GM19238 (cell line): ENCODE results near the gene FAM53B.
"Not testable (repeated sequence)": the region's sequence is repeated elsewhere in the genome, so short reads cannot be mapped to it uniquely, and the experiment has no call there.

Experiments used
- DNase-seq: peaks from one replicate; pipeline ENCODE4 v3.0.0; 2011; ENCODE audit warnings: low spot score; ENCODE audit not compliant: insufficient read length

The FAM53B gene

DNA sequence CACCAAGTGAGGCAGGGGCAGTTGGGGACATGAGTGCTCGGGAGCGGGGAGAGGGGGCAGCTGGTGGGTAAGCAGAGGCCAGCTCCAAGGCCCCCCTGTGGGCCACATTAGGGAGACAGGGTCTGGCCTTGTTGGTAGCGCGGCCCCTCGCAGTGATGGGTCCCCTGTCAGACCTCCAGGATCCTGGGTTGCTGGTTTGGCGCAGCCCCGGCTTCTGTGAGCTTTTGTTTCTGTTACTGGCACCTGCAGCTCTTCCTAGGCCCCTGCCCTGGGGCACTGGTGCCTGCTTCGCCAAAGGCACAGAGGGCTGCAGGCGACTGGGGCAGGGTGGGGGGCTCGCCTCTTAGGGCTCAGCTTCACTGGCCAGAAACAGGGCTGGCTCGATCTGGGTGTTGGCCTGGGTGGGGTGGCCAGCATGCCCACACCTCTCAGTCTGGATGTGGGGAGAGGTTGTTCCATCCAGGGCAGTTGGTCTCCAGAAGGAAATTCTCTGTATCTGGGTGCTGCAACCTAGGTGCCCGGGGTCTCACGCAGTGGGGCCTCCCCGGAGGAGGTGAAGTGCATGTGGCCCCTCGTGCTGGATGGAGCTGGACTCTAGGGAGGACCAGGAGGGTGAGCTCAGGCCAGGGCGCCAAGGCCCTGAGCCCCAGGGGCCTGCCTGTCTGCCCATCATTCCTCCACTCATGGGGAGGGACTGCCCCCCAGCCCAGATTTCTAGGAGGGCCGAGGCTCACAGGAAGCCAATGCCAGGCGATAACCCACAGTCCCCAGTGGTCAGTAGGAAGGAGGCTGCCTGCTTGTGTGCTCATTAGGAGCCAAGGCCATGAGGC, 143.9 kb downstream of the FAM53B start:
- DNase-seq = no peak

GRCh38 chr10:124599588-124600050, 144.6 kb downstream of the FAM53B start:
- no peak for DNase-seq

DNA sequence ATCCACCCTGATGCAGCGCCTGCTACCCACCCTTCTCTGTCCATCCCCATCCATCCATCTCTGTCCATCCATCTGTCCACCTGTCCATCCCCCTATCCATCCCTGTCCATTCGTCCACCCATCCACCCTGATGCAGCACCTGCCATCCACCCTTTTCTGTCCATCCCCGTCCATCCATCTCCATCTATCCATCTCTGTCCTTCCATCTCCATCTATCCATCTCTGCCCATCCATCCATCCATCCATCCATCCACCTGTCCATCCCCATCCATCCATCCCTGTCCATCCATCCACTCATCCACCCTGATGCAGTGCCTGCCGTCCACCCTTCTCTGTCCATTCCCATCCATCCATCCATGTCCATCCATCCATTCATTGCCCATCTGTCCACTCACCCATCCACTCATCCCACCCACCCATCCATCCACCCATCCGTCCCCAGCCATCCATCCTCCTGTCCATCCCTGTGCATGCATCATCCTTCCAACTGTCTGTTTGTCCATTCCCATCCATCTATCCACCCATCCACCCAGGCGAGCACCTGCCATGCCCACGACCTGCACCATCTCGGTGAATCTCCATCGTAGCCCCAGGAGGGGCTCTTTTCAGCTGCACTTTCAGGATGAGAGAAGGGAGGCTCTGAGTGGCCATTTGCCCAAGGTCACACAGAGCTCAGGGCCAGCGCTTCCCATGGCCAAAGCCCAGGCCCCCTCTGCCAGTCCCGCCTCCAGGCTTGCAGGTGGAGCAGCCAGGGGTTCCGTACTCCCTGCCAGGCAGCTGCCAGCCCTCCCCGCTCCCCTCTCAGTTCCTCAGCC, 145.2 kb downstream of the FAM53B start:
- no peak for DNase-seq

GRCh38 chr10:124598196-124598595, 146.0 kb downstream of the FAM53B start:
- no peak for DNase-seq

DNA sequence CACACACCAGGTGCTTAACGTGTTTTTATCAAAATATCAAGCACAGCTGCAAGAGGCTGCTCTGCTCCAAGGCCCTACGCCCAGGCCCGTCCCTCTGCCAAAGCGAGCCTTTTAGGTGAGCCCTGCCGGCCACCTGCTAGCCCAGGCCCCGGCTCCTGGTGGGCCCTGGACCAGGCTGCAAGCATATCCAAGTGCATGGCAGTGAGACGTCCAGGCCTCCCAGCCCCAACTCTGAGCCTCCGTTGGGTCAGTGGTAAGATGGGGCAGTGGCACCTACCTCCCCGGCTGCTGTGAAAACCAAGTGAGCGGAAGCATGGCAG, 146.4 kb downstream of the FAM53B start:
- DNase-seq = no peak

DNA sequence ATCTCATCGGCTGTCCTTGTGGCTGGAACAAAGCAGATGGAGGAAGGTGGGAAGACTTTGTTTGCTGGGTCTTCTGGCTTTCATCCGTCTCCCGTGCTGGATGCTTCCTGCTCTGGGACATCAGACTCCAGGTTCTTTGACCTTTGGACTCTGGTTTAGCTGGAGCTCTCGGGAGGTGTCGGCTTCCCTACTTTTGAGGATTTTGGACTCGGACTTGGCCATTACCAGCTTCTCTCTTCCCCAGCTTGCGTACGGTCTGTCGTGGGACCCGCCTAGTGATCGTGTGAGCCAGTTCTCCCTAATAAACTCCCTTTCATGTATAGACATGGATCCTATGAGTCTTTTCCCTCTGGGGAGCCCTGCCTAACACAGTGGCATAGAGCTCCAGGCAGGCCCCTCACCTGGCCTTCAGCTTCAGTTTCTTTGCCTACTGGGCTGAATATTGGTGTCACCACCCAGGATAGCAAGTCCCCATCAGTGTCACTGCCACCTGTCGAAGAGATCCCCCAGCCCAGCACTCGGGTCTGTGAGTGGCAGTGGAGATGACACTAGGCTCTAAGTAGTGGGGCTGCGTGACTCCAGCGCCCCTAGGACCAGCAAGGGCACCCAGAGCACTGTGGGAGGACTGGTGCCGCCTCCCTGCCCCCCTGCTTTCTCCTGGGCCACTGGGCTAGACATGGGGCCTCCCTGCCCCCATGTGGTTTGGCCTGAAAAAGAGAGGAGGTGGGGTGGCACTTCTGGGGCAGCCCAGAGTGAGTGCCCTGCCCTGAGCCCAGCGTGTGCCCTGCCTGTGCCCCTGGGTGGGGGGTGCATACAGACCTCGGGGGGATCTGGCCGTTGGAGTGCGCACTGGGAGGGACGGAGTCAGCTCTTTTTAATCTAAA, 147.0 kb downstream of the FAM53B start:
- no peak for DNase-seq

GRCh38 chr10:124596116-124596785, 147.9 kb downstream of the FAM53B start:
- DNase-seq = no peak

DNA sequence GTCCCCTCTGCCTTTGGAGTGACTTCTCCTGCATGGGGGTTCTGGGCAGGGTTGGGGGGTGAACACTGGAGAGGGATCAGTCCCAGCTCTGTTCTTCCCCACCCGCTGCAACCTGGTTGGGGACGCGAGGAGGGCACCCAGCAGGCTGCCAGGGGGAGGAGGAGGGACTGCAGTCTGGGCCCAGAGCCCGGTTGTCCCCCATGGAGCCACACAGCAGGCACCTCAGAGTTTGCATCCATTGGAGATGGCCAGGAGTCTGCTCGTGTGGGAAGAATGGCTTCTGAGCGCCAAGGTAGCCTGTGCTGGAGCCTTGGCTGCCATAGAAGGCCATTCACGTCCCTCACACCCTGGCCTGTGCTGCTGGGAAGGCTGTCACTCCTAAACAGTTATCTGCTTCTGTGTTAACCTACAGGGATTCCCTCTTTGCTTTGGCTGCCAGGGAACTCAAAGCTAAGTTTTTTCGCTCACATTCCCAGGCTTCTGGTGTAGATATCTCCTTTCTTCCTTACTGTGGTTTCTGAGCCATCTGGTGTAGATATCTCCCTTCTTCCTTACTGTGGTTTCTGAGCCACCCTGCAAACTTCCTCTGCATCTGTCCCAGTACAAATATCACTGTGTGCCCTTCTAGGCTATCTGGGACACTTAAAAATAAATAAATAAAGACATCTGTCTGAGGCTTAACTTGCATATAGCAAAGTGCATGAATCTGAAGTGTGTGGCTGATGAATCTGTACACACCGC, 148.9 kb downstream of the FAM53B start:
- no peak for DNase-seq

- no peak for DNase-seq
Measured at GRCh38 chr10:124594240-124594639, 149.9 kb downstream of the FAM53B start.

DNA sequence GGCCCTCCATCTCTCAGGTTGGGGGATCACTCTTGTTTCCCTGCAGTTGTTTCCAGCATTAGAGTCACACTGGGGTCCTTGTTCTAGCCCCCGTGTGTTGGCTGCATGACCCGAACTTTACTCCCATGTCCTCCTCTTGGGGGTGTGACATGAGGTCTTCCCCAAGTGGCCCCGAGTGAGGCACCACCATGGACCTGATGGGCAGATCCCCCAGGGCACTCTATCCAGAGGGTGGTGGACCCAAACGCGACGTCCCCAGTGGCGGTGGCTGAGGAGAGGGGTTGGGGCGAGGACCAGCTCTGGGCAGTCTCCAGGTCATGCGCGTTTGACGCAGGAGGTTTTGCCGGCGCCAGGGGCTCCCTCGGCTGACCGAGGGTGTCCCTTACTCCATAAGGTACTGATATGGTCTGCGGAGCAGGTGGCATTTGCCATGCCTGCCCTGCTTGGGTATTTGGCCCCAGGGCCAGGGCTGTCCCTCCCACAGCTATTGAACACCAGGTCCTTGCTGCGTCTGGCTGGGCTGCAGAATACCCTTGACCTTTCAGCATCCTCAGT, 150.7 kb downstream of the FAM53B start:
- no peak for DNase-seq

- no peak for DNase-seq
Measured at GRCh38 chr10:124592736-124593430, 151.3 kb downstream of the FAM53B start.

DNA sequence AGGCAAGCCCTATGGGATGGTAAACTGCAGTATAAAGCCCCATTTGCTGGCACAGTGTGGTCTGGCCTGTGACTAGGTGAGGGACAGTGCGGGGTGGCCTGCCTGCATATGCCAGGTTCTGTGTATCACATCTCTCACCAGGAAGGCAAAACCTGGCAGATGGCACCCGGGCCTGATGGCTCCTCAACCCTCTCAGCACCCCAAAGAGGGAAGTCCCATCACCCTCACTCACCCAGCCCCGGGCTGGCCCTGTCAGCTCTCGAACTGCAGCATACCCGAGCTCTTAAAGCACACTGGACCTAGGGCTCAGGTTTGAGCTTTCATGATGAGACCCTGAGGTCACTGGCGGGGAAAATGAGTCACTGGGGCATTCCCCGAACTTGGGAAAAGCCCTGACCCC, 152.1 kb downstream of the FAM53B start:
- no peak for DNase-seq

GRCh38 chr10:124591123-124591495, 153.1 kb downstream of the FAM53B start:
- no peak for DNase-seq

GRCh38 chr10:124590216-124591122, 153.7 kb downstream of the FAM53B start:
- no peak for DNase-seq

- DNase-seq = no peak
Measured at GRCh38 chr10:124589491-124590041, 154.6 kb downstream of the FAM53B start.

- DNase-seq = no peak
Measured at GRCh38 chr10:124588736-124589490, 155.3 kb downstream of the FAM53B start.

DNA sequence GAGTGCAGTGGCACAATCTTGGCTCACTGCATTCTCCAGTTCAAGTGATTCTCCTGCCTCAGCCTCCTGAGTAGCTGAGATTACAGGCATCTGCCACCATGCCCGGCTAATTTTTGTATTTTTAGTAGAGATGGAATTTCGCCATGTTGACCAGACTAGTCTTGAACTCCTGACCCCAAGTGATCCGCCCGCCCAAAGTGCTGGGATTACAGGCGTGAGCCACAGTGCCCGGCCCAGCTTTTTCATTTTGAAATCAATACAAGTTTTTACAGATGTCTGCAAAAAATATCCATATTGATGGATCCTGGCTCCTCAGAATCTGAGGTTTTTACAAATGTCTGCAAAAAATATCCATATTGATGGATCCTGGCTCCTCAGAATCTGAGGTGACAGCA, 155.8 kb downstream of the FAM53B start:
- DNase-seq = not testable (repeated sequence)
